Measurements from ENCODE around the gene GABRB1.

DNA sequence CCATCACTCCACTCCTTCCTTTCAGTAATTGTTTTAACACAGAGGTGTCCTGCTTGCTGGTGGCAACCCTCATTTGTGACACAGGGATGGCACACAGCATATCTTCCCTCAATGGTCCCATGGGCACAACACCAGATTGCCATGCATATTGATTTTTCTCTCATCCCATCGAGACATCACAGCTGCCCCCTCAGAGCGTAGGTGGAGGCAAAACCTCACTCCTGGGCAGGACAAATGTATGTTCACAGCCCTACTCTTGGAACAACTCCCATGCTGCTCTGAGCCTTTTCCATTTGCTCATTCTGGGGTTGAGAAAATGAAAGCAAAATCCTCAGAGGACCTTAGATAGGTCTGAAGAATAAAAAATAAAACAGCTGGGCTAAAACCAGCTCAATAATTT lies 172.2 kb downstream of the GABRB1 start:
- no peak for TF ChIP-seq SIN3A (IDR thresholded peaks at IDR 0.05; ENCODE audit: low read depth)
- TF ChIP-seq, protein P1, sequence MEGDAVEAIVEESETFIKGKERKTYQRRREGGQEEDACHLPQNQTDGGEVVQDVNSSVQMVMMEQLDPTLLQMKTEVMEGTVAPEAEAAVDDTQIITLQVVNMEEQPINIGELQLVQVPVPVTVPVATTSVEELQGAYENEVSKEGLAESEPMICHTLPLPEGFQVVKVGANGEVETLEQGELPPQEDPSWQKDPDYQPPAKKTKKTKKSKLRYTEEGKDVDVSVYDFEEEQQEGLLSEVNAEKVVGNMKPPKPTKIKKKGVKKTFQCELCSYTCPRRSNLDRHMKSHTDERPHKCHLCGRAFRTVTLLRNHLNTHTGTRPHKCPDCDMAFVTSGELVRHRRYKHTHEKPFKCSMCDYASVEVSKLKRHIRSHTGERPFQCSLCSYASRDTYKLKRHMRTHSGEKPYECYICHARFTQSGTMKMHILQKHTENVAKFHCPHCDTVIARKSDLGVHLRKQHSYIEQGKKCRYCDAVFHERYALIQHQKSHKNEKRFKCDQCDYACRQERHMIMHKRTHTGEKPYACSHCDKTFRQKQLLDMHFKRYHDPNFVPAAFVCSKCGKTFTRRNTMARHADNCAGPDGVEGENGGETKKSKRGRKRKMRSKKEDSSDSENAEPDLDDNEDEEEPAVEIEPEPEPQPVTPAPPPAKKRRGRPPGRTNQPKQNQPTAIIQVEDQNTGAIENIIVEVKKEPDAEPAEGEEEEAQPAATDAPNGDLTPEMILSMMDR (IDR thresholded peaks at IDR 0.05 in 2 of 3, conservative IDR thresholded peaks at IDR 0.05 in 1 of 3; ENCODE audit: borderline replicate concordance in 1 of 3, insufficient read depth in 1 of 3, low read depth in 2 of 3, low read length in 2 of 3): no peak

Measured in HCT116 (cell line).